GM12878 (cell line): ENCODE measurements around the gene LHFPL3. TPM values are rescaled to one million over a fixed set of nuclear protein-coding genes. Genes with fewer than 3 reads are reported as not detected.
A peak's percentile ranks its signal among the peaks of the same experiment; 100 is the strongest.

Experiments
- ATAC-seq: fragments of 200-7000 bp; cut with Tn5 transposase; 3 replicates; pipeline ENCODE4 v1.9.1; 2020; ENCODE audit warnings: mild to moderate bottlenecking, moderate library complexity
- BruUV-seq: library from RNA; stranded (reverse); fragments of 400-500 nt; replicated peaks from 2 replicates; lab custom pipeline; 2021; lab: Mats Ljungman, UMichigan
- CTCF ChIA-PET: fragments of 300-600 bp; sonication (Branson Sonifier 250); formaldehyde crosslinking; extraction: SDS; loops from one replicate; lab custom pipeline; 2021; ENCODE audit warnings: inconsistent platforms; lab: Yijun Ruan, JAX
- POLR2A ChIA-PET: fragments of 350-600 bp; formaldehyde crosslinking; extraction: SDS; loops from one replicate; lab custom pipeline; 2021; ENCODE audit warnings: inconsistent platforms; lab: Charles Lee
- RAD21 ChIA-PET: fragments of 300-600 bp; sonication (Branson Sonifier 250); formaldehyde crosslinking; loops from one replicate; lab custom pipeline; 2023; ENCODE audit warnings: antibody characterized with exemption; ENCODE audit not compliant: unreplicated experiment; lab: Charles Lee
- SMC1A ChIA-PET: fragments of 300-600 bp; sonication (Branson Sonifier 250); formaldehyde crosslinking; loops from one replicate; lab custom pipeline; 2023; ENCODE audit not compliant: unreplicated experiment, uncharacterized antibody; lab: Charles Lee
- DNase-seq: peaks from one replicate; pipeline ENCODE4 v3.0.0-alpha.2; 2011; ENCODE audit warnings: low read depth, low spot score
- FAIRE-seq: peaks from 3 replicates; lab custom pipeline; 2011; peaks lifted over from hg19 to GRCh38; lab: Jason Lieb, UNC
- H2AFZ ChIP-seq: 2 replicates; pipeline ENCODE4 v1.6.0; 2011; ENCODE audit warnings: low read depth, low read length, control low read depth; ENCODE audit not compliant: control insufficient read depth
- H3K27ac ChIP-seq: 2 replicates; pipeline ENCODE4 v1.5.1; 2011; ENCODE audit warnings: control low read depth; ENCODE audit not compliant: control insufficient read depth, insufficient read depth
- H3K27me3 ChIP-seq, 2 experiments: replicated peaks in 1 of 2; 2 replicates each; pipeline versions ENCODE4 v1.6.0 to v1.6.1; 2011; ENCODE audit warnings: low read length in 1 of 2; ENCODE audit not compliant: control insufficient read depth in 2 of 2, insufficient read depth in 2 of 2
- H3K36me3 ChIP-seq, 2 experiments: 2 replicates each; pipeline ENCODE4 v1.5.1; 2011; ENCODE audit warnings: low read length in 1 of 2; ENCODE audit not compliant: control insufficient read depth in 2 of 2, insufficient read depth in 2 of 2
- H3K4me1 ChIP-seq: 2 replicates; pipeline ENCODE4 v1.6.1; 2011; ENCODE audit warnings: mild to moderate bottlenecking, low read length, moderate library complexity, mixed read lengths; ENCODE audit not compliant: control insufficient read depth, insufficient read depth
- H3K4me2 ChIP-seq: 2 replicates; pipeline ENCODE4 v1.6.0; 2011; ENCODE audit warnings: control low read depth; ENCODE audit not compliant: control insufficient read depth, insufficient read depth
- H3K4me3 ChIP-seq: fragments of 200-600 bp; sonication (generic); 2 replicates; pipeline ENCODE4 v1.5.1; 2016
- H3K79me2 ChIP-seq: 2 replicates; pipeline ENCODE4 v1.6.0; 2011; ENCODE audit warnings: low read length; ENCODE audit not compliant: control insufficient read depth, insufficient read depth
- H3K9ac ChIP-seq: 2 replicates; pipeline ENCODE4 v1.8.0; 2011; ENCODE audit warnings: low read length, control low read depth, mixed read lengths; ENCODE audit not compliant: control insufficient read depth, insufficient read depth
- H3K9me3 ChIP-seq: replicated peaks from 3 replicates; pipeline ENCODE4 v1.5.1; 2011; ENCODE audit warnings: mild to moderate bottlenecking, low read length; ENCODE audit not compliant: control insufficient read depth, insufficient read depth
- H4K20me1 ChIP-seq: 2 replicates; pipeline ENCODE4 v1.6.0; 2011; ENCODE audit not compliant: control insufficient read depth, insufficient read depth
- CEBPZ ChIP-seq: fragments of 150-350 bp; IDR thresholded peaks from 2 replicates; pipeline ENCODE4 v1.6.1; 2016; ENCODE audit warnings: low read depth, low read length
- GATAD2B ChIP-seq: fragments of 450-650 bp; conservative IDR thresholded peaks from 2 replicates; pipeline ENCODE4 v1.6.1; 2017; ENCODE audit warnings: low read depth, mild to moderate bottlenecking, moderate library complexity
- MYC ChIP-seq: IDR thresholded peaks from 2 replicates; pipeline ENCODE4 v1.6.1; 2011; ENCODE audit warnings: mild to moderate bottlenecking, low read length, moderate library complexity, inconsistent platforms; ENCODE audit not compliant: insufficient read depth, insufficient replicate concordance, insufficient read length, severe bottlenecking
- NFYB ChIP-seq: IDR thresholded peaks from 2 replicates; pipeline ENCODE4 v1.6.1; 2011; ENCODE audit warnings: low read depth, mild to moderate bottlenecking, low read length, improper control_type of control experiment, moderate library complexity; ENCODE audit not compliant: insufficient read depth
- POLR2AphosphoS2 ChIP-seq: IDR thresholded peaks from 2 replicates; pipeline ENCODE4 v1.6.1; 2011; ENCODE audit warnings: low read depth, mild to moderate bottlenecking, low read length, improper control_type of control experiment, moderate library complexity
- POLR2AphosphoS5 ChIP-seq: IDR thresholded peaks from 2 replicates; pipeline ENCODE4 v1.6.1; 2011; ENCODE audit warnings: mild to moderate bottlenecking, low read length, inconsistent platforms
- SMAD5 ChIP-seq: IDR thresholded peaks from 2 replicates; pipeline ENCODE4 v1.6.1; 2016; ENCODE audit warnings: antibody characterized with exemption, low read depth
- SMARCA5 ChIP-seq: fragments of 450-650 bp; IDR thresholded peaks from 2 replicates; pipeline ENCODE4 v1.6.1; 2017; ENCODE audit warnings: mild to moderate bottlenecking
- SP1 ChIP-seq: IDR thresholded peaks from one replicate; pipeline ENCODE4 v1.6.1; 2011; ENCODE audit warnings: low read depth, low read length
- SREBF2 ChIP-seq: IDR thresholded peaks from 2 replicates; pipeline ENCODE4 v1.6.1; 2012; ENCODE audit warnings: mild to moderate bottlenecking, low read length
- WRNIP1 ChIP-seq: IDR thresholded peaks from 2 replicates; pipeline ENCODE4 v1.6.1; 2011; ENCODE audit warnings: low read depth, low read length, improper control_type of control experiment, borderline replicate concordance
- ZBED1 ChIP-seq: IDR thresholded peaks from 2 replicates; pipeline ENCODE4 v1.6.1; 2016; ENCODE audit warnings: borderline replicate concordance
- ZNF592 ChIP-seq: fragments of 450-650 bp; IDR thresholded peaks from 2 replicates; pipeline ENCODE4 v1.6.1; 2017; ENCODE audit warnings: mild to moderate bottlenecking, moderate library complexity
- ZNF687 ChIP-seq: fragments of 450-650 bp; IDR thresholded peaks from 2 replicates; pipeline ENCODE4 v1.6.1; 2017; ENCODE audit warnings: mild to moderate bottlenecking, moderate library complexity
- WGBS: methylation state at CpG from one replicate; pipeline ENCODE4 v1.1.6; 2016; ENCODE audit warnings: low lambda C conversion rate; ENCODE audit not compliant: insufficient replicate concordance, insufficient coverage; ENCODE audit errors: missing lambda C conversion rate; 5-methylcytosine and 5-hydroxymethylcytosine counted together
- in situ Hi-C: fragments of 300-500 bp; cut with MboI; formaldehyde crosslinking; loops from 9 replicates; pipeline ENCODE4 v1.14.3; 2018; ENCODE audit warnings: mixed read lengths
- intact Hi-C: fragments of 100-400 bp; cut with micrococcal nuclease; formaldehyde crosslinking; loops from one replicate; pipeline ENCODE4 v1.14.2; 2022; ENCODE audit not compliant: unreplicated experiment
- polyA plus RNA-seq, 11 experiments: library from polyadenylated mRNA; depleted of rRNA in 4 of 11; unstranded in 6 of 11; stranded (reverse) in 5 of 11; fragments of >200 nt; fragmentation: Nextera tagmentation in 4 of 11; fragmentation: Illumina TruSeq in 1 of 11; extraction: Ambion mirVana in 4 of 11; extraction: Trizol in 1 of 11; gene quantifications; 1 replicate in 1 of 11; 2 replicates in 10 of 11; pipeline versions ENCODE4 v1.2.1 to v1.2.3, GENCODE V29; 2011 to 2016; ENCODE audit warnings: inconsistent platforms in 2 of 11, missing spikeins in 2 of 11, low read depth in 1 of 11
- total RNA-seq, 4 experiments: library from RNA; depleted of rRNA in 3 of 4; stranded (reverse); fragments of >200 nt in 3 of 4; fragmentation: Illumina TruSeq in 1 of 4; extraction: Trizol in 1 of 4; gene quantifications; 2 replicates each; pipeline versions ENCODE4 v1.2.1 to v1.2.3, GENCODE V29; 2013 to 2021

Gene LHFPL3
- total and polyA plus RNA-seq, 10 of the 15 experiments (the other 5 are each of a cell fraction or from before 2014, with no cell fraction given): 0.09 TPM; not detected in 9

GRCh38 chr7:104366390-104366789, 38.0 kb downstream of the LHFPL3 start:
- intact Hi-C loops: no loop called here
- SMC1A ChIA-PET: no interaction called here
- Histone ChIP-seq H3K27me3 (no peaks in the 10 kb centered on the region; a peak in 1 of 4 replicates), H3K4me1 (no peaks in the 10 kb centered on the region), H3K9me3 (no peaks in the 10 kb centered on the region), H3K4me3 (no peak overlapping the region), H3K4me2 (no peak overlapping the region), H2AFZ (no peak overlapping the region), H4K20me1 (no peaks in the 10 kb centered on the region), H3K79me2 (no peaks in the 10 kb centered on the region), H3K9ac (no peak overlapping the region), H3K27ac (no peak overlapping the region), H3K36me3 (no peaks in the 10 kb centered on the region)
- CTCF ChIA-PET: no interaction called here
- in situ Hi-C loops: no loop called here
- WGBS: 0% methylated on average over 1 of the region's 1 CpG
- BruUV-seq: no TSS peak
- DNase-seq (no peak), FAIRE-seq (no peak), ATAC-seq (0 out of 3 replicates have a peak, but pooled peaks have one; percentile 23)
- RAD21 ChIA-PET: no interaction called here
- POLR2A ChIA-PET: no interaction called here
- TF ChIP-seq SMAD5: no peak
- no peak for TF ChIP-seq GATAD2B
- no peak for TF ChIP-seq POLR2AphosphoS5
- TF ChIP-seq SP1: no peak
- TF ChIP-seq ZNF592: no peak
- no peak for TF ChIP-seq CEBPZ
- no peak for TF ChIP-seq MYC
- TF ChIP-seq POLR2AphosphoS2: no peak
- no peak for TF ChIP-seq NFYB
- TF ChIP-seq ZNF687: no peak
- TF ChIP-seq SMARCA5: no peak
- TF ChIP-seq WRNIP1: no peak
- TF ChIP-seq ZBED1: no peak
- no peak for TF ChIP-seq SREBF2
